DOHH2 (cell line): ENCODE data around the gene NLE1.
"Not testable (repeated sequence)": the region's sequence is repeated elsewhere in the genome, so short reads cannot be mapped to it uniquely, and the experiment has no call there.

Experiments
- H3F3A ChIP-seq: fragments of 200-600 bp; sonication (generic), shearing (Covaris generic); 2 replicates; pipeline ENCODE4 v1.6.0; 2016; ENCODE audit warnings: antibody characterized with exemption, mild to moderate bottlenecking; ENCODE audit not compliant: control insufficient read depth, insufficient read depth
- H3K27ac ChIP-seq: fragments of 200-600 bp; sonication (generic); 2 replicates; pipeline ENCODE4 v1.5.1; 2014; ENCODE audit warnings: low read depth, mild to moderate bottlenecking, low read length, moderate library complexity
- H3K27me3 ChIP-seq: fragments of 200-600 bp; sonication (generic); 2 replicates; pipeline ENCODE4 v1.6.1; 2014; ENCODE audit warnings: mild to moderate bottlenecking, low read length, mixed read lengths; ENCODE audit not compliant: control insufficient read depth
- H3K36me3 ChIP-seq: fragments of 200-600 bp; sonication (generic); 2 replicates; pipeline ENCODE4 v1.6.1; 2014; ENCODE audit warnings: mild to moderate bottlenecking, low read length, moderate library complexity, mixed read lengths; ENCODE audit not compliant: control insufficient read depth
- H3K4me1 ChIP-seq: fragments of 200-600 bp; sonication (generic); 2 replicates; pipeline ENCODE4 v1.6.1; 2014; ENCODE audit warnings: mild to moderate bottlenecking, low read length, mixed read lengths; ENCODE audit not compliant: control insufficient read depth
- H3K4me2 ChIP-seq: fragments of 200-600 bp; sonication (generic); 2 replicates; pipeline ENCODE4 v1.6.0; 2014; ENCODE audit warnings: mild to moderate bottlenecking, low read length, moderate library complexity
- H3K4me3 ChIP-seq: fragments of 200-600 bp; sonication (generic); 2 replicates; pipeline ENCODE4 v1.5.1; 2014; ENCODE audit warnings: mild to moderate bottlenecking, low read length, mixed read lengths
- H3K79me2 ChIP-seq: fragments of 200-600 bp; sonication (generic); 2 replicates; pipeline ENCODE4 v1.6.1; 2014; ENCODE audit warnings: mild to moderate bottlenecking, low read length, mixed read lengths; ENCODE audit not compliant: control insufficient read depth
- H3K9me2 ChIP-seq: fragments of 200-600 bp; sonication (generic); replicated peaks from 2 replicates; pipeline ENCODE4 v1.6.1; 2014; ENCODE audit warnings: mild to moderate bottlenecking, low read length, mixed read lengths; ENCODE audit not compliant: control insufficient read depth
- H3K9me3 ChIP-seq: fragments of 200-600 bp; sonication (generic); 2 replicates; pipeline ENCODE4 v1.6.1; 2014; ENCODE audit warnings: antibody characterized with exemption, low read length, mixed read lengths; ENCODE audit not compliant: control insufficient read depth, insufficient read depth
- H4K20me1 ChIP-seq: fragments of 200-600 bp; sonication (generic); 2 replicates; pipeline ENCODE4 v1.6.0; 2014; ENCODE audit warnings: low read depth, mild to moderate bottlenecking, antibody characterized with exemption, low read length, moderate library complexity; ENCODE audit not compliant: control insufficient read depth, insufficient read depth
- EZH2phosphoT487 ChIP-seq: fragments of 200-600 bp; sonication (generic); IDR thresholded peaks from 2 replicates; pipeline ENCODE4 v1.6.1; 2017; ENCODE audit warnings: borderline replicate concordance, mild to moderate bottlenecking, antibody characterized with exemption, low read length, moderate library complexity, mixed read lengths
- TF ChIP-seq, protein P1 (sequence below): fragments of 200-600 bp; sonication (generic); IDR thresholded peaks from one replicate; pipeline ENCODE4 v1.5.1; 2014; ENCODE audit warnings: antibody characterized with exemption, mild to moderate bottlenecking, low read depth, low read length; ENCODE audit not compliant: poor library complexity, severe bottlenecking

Gene NLE1

DNA sequence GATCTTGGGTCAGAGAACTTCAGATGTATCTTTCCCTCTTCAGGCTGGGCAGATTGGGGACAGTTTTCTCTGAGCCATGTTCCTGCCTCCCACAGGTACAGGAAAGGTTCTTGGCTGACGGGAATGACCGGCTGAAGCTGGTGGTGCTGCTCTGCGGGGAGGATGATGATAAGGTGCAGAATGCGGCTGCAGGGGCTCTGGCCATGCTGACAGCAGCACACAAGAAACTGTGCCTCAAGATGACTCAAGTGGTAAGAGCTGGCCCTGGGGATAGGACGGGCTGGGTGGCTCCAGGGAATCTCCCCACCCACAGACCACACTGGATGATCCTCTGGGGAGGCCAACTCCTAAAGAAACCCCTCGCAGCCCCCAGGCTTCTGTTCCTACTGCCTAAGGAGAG is 41.2 kb upstream of the NLE1 start:
- H3K9me2 ChIP-seq: no peaks in the 10 kb centered on the region

DNA sequence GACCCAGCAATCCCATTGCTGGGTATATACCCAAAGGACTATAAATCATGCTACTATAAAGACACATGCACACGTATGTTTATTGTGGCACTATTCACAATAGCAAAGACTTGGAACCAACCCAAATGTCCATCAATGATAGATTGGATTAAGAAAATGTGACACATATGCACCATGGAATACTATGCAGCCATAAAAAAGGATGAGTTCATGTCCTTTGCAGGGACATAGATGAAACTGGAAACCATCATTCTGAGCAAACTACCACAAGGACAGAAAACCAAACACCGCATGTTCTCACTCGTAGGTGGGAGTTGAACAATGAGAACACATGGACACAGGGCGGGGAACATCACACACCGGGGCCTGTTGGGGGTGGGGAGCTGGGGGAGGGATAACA is 37.3 kb upstream of the NLE1 start:
- H3K27me3 ChIP-seq, H3K36me3 ChIP-seq, H3K4me3 ChIP-seq, H3K9me2 ChIP-seq, H3K9me3 ChIP-seq, H3K27ac ChIP-seq, H3F3A ChIP-seq, H3K4me1 ChIP-seq, H3K79me2 ChIP-seq, H3K4me2 ChIP-seq, H4K20me1 ChIP-seq: not testable (repeated sequence)

More for the DNA sequence above, 41.2 kb upstream of the NLE1 start:
- no peaks in the 10 kb centered on the region for H3K79me2 ChIP-seq
- H3F3A ChIP-seq: no peaks in the 10 kb centered on the region
- no peaks in the 10 kb centered on the region for H3K36me3 ChIP-seq
- no peak overlapping the region for H3K4me3 ChIP-seq
- no peaks in the 10 kb centered on the region for H4K20me1 ChIP-seq
- TF ChIP-seq EZH2phosphoT487: no peak
- TF ChIP-seq, protein P1, sequence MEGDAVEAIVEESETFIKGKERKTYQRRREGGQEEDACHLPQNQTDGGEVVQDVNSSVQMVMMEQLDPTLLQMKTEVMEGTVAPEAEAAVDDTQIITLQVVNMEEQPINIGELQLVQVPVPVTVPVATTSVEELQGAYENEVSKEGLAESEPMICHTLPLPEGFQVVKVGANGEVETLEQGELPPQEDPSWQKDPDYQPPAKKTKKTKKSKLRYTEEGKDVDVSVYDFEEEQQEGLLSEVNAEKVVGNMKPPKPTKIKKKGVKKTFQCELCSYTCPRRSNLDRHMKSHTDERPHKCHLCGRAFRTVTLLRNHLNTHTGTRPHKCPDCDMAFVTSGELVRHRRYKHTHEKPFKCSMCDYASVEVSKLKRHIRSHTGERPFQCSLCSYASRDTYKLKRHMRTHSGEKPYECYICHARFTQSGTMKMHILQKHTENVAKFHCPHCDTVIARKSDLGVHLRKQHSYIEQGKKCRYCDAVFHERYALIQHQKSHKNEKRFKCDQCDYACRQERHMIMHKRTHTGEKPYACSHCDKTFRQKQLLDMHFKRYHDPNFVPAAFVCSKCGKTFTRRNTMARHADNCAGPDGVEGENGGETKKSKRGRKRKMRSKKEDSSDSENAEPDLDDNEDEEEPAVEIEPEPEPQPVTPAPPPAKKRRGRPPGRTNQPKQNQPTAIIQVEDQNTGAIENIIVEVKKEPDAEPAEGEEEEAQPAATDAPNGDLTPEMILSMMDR: no peak
- no peak overlapping the region for H3K4me2 ChIP-seq
- H3K9me3 ChIP-seq: no peaks in the 10 kb centered on the region
- H3K27me3 ChIP-seq: peaks cover 35% of the 10 kb centered on the region
- H3K27ac ChIP-seq: no peak overlapping the region
- H3K4me1 ChIP-seq: no peaks in the 10 kb centered on the region

DNA sequence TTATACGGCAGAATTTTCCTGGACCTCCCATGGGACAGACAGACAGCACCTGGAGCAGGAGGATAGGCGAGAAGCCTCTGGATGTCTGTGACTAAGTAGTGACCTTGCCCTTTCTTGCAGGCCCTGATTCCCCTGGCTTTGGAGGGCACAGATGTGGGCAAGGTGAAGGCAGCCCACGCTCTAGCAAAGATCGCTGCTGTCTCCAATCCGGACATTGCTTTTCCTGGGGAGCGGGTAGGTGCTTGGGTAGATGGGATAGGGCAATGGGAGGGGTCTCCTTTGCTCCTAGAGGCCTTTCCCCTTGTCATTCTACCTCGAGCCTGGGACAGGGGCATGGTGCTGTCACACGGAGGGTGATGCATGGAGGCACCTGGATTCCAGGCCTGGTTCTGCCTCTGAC is 34.8 kb upstream of the NLE1 start:
- Histone ChIP-seq H4K20me1 (no peaks in the 10 kb centered on the region), H3K9me2 (no peaks in the 10 kb centered on the region), H3K4me1 (no peaks in the 10 kb centered on the region), H3K9me3 (no peaks in the 10 kb centered on the region), H3K4me2 (no peak overlapping the region), H3K27me3 (no peaks in the 10 kb centered on the region), H3K27ac (no peak overlapping the region), H3K79me2 (no peaks in the 10 kb centered on the region), H3K36me3 (no peaks in the 10 kb centered on the region), H3F3A (no peaks in the 10 kb centered on the region), H3K4me3 (no peak overlapping the region)
- TF ChIP-seq EZH2phosphoT487: no peak
- TF ChIP-seq, protein P1: no peak

DNA sequence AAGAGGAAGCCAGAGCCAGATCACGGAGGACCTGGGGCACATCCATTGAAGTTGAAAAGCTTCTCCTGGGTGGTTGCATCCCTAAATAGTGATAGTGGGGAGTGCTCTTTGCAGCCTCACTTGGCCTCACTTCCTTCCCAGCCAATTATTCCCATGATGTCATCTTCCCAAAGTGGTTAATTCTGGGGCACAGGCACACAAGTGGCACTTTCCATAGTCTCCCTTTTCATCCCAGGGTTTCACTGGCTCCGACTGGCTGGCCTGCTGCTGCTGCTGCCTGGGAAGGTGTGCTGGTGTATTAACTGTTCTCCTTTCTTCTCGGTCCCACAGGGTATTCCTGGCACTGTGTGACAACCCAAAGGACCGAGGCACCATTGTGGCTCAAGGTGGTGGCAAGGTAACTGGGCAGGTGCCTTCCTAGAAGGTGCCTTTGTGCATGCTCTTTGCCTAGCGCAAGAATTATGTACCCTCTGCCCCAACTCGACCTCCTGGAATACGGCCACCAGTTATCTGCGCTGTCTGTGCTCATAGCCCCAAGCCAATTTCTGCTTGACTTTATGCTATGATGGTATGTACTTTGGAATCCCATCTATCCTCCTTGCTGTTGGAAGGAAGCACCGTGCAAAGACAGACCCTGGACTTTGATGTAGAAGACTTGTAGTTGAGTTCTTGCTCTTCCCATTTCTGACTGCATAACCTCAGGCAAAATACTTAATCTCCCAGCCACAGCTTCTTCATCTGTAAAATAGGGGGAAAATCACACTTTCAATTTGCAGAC is 33.7 kb upstream of the NLE1 start:
- no peaks in the 10 kb centered on the region for H3K36me3 ChIP-seq
- no peak for TF ChIP-seq EZH2phosphoT487
- TF ChIP-seq, protein P1: no peak
- H3K9me3 ChIP-seq: no peaks in the 10 kb centered on the region
- H3K4me2 ChIP-seq: no peak overlapping the region
- H3K4me1 ChIP-seq: no peaks in the 10 kb centered on the region
- no peak overlapping the region for H3K4me3 ChIP-seq
- no peaks in the 10 kb centered on the region for H3K27me3 ChIP-seq
- H3K27ac ChIP-seq: no peak overlapping the region
- H3K79me2 ChIP-seq: no peaks in the 10 kb centered on the region
- no peaks in the 10 kb centered on the region for H3K9me2 ChIP-seq
- H3F3A ChIP-seq: no peaks in the 10 kb centered on the region
- no peaks in the 10 kb centered on the region for H4K20me1 ChIP-seq
